ENCODE measurements around the gene DYDC1. TPM values are rescaled to one million over a fixed set of nuclear protein-coding genes. Genes with fewer than 3 reads are reported as not detected.

The DYDC1 gene
- total and polyA plus RNA-seq, 2 of the 13 experiments (the other 11 are each of a cell fraction or from before 2014, with no cell fraction given) = not detected

DNA sequence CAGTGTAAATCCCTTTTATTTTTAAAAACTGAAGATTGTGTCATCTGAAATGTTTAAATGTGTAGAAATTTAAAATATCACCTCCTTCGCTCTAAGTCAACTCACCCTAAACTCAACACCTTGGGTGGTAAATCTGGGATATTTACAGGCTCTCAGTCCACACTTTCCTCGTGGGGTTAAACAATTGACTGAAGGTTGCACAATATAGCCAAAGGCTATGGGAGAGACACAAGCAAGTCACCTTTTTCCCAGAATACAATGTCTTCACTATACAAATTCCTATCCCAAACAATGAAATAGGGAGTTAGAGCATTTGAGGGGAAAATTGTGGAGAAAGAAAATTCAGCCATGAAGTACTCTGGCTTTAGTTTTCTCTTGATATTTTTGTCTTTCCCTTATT is 34.4 kb downstream of the DYDC1 start:
- ChIA-PET CTCF (ENCODE audit: low intra/inter-chr PET ratio, low total read pairs) (no interaction called here), POLR2A (no interaction called here)
- BruUV-seq (replicated peaks) = no TSS peak
- in situ Hi-C loops (cut with HindIII; ENCODE audit: extremely low pct_ligation_motif_present, low pct_unique_long_range_greater_than_20kb) (no loop called here), intact Hi-C loops (cut with micrococcal nuclease; ENCODE audit: unreplicated experiment) (loop anchor here (5.0 kb wide), 1 partner anchor 60 kb away; no protein-coding TSS in a partner anchor)
- ATAC-seq (no peak), FAIRE-seq (no peak), DNase-seq (ENCODE audit: low spot score) (no peak)
- WGBS (ENCODE audit: low lambda C conversion rate) = 31% methylated on average over 2 of the region's 2 CpGs
- no peak overlapping the region for H3K9ac ChIP-seq (ENCODE audit: insufficient read depth, low read depth, low read length)
- no peak overlapping the region for H3K4me3 ChIP-seq (replicated peaks in 1 of 3; ENCODE audit: insufficient read depth in 1 of 3, low read depth in 2 of 3, low read length in 3 of 3)
- no peak overlapping the region for H3K27ac ChIP-seq (ENCODE audit: extremely low read length, insufficient read depth, low read length)
- no peaks in the 10 kb centered on the region for H3K9me3 ChIP-seq (ENCODE audit: low read length)
- H3K4me2 ChIP-seq (ENCODE audit: low read depth, low read length) = no peak overlapping the region
- no peaks in the 10 kb centered on the region for H4K20me1 ChIP-seq (ENCODE audit: insufficient read depth, low read length)
- no peaks in the 10 kb centered on the region; a peak in 1 of 5 replicates for H3K27me3 ChIP-seq (ENCODE audit: control insufficient read depth in 1 of 2, insufficient read depth in 2 of 2, low read length in 2 of 2)
- H3K36me3 ChIP-seq (replicated peaks in 1 of 2; ENCODE audit: control insufficient read depth in 1 of 2, insufficient read depth in 2 of 2, low read length in 2 of 2) = no peaks in the 10 kb centered on the region
- H3K4me1 ChIP-seq (ENCODE audit: insufficient read depth, low read length) = peaks cover 56% of the 10 kb centered on the region
- H3K79me2 ChIP-seq (ENCODE audit: insufficient read depth, low read length) = no peaks in the 10 kb centered on the region
- no peak overlapping the region for H2AFZ ChIP-seq (ENCODE audit: low read length)
- TF ChIP-seq ZNF652 (CRISPR knock-in tag; IDR thresholded peaks at IDR 0.05; ENCODE audit: borderline replicate concordance, low read depth) (peak; percentile 91), HNF4G (IDR thresholded peaks at IDR 0.05; ENCODE audit: borderline replicate concordance, low read depth, low read length) (peak; percentile 38; the same call in 1 of the 2 replicates), HNF4G (CRISPR knock-in tag; IDR thresholded peaks at IDR 0.05; ENCODE audit: borderline replicate concordance, low read depth) (no peak), SOX5 (CRISPR knock-in tag; IDR thresholded peaks at IDR 0.05; ENCODE audit: borderline replicate concordance) (peak; percentile 34; the same call in 1 of the 2 replicates), SOX13 (IDR thresholded peaks at IDR 0.05) (no peak), SOX13 (CRISPR knock-in tag; conservative IDR thresholded peaks at IDR 0.05 in 1 of 2, IDR thresholded peaks at IDR 0.05 in 1 of 2) (peak in 1 of 2 experiments; percentile 77; a peak in 2 of 4 replicates), FOXP1 (IDR thresholded peaks at IDR 0.05) (no peak), FOXP1 (CRISPR knock-in tag; IDR thresholded peaks at IDR 0.05) (peak; percentile 58; the same call in 1 of the 2 replicates), SOX6 (IDR thresholded peaks at IDR 0.05) (no peak), SOX6 (CRISPR knock-in tag; IDR thresholded peaks at IDR 0.05) (peak; percentile 41; the same call in 1 of the 2 replicates), TCF7L2 (IDR thresholded peaks at IDR 0.05; ENCODE audit: low read depth, low read length) (no peak), KLF16 (CRISPR knock-in tag; IDR thresholded peaks at IDR 0.05) (peak in 1 of 2 experiments; percentile 30; a peak in 1 of 4 replicates)
- TF ChIP-seq, protein P1, sequence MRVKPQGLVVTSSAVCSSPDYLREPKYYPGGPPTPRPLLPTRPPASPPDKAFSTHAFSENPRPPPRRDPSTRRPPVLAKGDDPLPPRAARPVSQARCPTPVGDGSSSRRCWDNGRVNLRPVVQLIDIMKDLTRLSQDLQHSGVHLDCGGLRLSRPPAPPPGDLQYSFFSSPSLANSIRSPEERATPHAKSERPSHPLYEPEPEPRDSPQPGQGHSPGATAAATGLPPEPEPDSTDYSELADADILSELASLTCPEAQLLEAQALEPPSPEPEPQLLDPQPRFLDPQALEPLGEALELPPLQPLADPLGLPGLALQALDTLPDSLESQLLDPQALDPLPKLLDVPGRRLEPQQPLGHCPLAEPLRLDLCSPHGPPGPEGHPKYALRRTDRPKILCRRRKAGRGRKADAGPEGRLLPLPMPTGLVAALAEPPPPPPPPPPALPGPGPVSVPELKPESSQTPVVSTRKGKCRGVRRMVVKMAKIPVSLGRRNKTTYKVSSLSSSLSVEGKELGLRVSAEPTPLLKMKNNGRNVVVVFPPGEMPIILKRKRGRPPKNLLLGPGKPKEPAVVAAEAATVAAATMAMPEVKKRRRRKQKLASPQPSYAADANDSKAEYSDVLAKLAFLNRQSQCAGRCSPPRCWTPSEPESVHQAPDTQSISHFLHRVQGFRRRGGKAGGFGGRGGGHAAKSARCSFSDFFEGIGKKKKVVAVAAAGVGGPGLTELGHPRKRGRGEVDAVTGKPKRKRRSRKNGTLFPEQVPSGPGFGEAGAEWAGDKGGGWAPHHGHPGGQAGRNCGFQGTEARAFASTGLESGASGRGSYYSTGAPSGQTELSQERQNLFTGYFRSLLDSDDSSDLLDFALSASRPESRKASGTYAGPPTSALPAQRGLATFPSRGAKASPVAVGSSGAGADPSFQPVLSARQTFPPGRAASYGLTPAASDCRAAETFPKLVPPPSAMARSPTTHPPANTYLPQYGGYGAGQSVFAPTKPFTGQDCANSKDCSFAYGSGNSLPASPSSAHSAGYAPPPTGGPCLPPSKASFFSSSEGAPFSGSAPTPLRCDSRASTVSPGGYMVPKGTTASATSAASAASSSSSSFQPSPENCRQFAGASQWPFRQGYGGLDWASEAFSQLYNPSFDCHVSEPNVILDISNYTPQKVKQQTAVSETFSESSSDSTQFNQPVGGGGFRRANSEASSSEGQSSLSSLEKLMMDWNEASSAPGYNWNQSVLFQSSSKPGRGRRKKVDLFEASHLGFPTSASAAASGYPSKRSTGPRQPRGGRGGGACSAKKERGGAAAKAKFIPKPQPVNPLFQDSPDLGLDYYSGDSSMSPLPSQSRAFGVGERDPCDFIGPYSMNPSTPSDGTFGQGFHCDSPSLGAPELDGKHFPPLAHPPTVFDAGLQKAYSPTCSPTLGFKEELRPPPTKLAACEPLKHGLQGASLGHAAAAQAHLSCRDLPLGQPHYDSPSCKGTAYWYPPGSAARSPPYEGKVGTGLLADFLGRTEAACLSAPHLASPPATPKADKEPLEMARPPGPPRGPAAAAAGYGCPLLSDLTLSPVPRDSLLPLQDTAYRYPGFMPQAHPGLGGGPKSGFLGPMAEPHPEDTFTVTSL (CRISPR knock-in tag; IDR thresholded peaks at IDR 0.05; ENCODE audit: borderline replicate concordance) = 0 out of 2 replicates have a peak, but pooled peaks have one; percentile 26
- TF ChIP-seq, protein P2, sequence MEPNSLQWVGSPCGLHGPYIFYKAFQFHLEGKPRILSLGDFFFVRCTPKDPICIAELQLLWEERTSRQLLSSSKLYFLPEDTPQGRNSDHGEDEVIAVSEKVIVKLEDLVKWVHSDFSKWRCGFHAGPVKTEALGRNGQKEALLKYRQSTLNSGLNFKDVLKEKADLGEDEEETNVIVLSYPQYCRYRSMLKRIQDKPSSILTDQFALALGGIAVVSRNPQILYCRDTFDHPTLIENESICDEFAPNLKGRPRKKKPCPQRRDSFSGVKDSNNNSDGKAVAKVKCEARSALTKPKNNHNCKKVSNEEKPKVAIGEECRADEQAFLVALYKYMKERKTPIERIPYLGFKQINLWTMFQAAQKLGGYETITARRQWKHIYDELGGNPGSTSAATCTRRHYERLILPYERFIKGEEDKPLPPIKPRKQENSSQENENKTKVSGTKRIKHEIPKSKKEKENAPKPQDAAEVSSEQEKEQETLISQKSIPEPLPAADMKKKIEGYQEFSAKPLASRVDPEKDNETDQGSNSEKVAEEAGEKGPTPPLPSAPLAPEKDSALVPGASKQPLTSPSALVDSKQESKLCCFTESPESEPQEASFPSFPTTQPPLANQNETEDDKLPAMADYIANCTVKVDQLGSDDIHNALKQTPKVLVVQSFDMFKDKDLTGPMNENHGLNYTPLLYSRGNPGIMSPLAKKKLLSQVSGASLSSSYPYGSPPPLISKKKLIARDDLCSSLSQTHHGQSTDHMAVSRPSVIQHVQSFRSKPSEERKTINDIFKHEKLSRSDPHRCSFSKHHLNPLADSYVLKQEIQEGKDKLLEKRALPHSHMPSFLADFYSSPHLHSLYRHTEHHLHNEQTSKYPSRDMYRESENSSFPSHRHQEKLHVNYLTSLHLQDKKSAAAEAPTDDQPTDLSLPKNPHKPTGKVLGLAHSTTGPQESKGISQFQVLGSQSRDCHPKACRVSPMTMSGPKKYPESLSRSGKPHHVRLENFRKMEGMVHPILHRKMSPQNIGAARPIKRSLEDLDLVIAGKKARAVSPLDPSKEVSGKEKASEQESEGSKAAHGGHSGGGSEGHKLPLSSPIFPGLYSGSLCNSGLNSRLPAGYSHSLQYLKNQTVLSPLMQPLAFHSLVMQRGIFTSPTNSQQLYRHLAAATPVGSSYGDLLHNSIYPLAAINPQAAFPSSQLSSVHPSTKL (CRISPR knock-in tag; IDR thresholded peaks at IDR 0.05) = peak; percentile 32; the same call in 1 of the 2 replicates
- TF ChIP-seq, protein P3, sequence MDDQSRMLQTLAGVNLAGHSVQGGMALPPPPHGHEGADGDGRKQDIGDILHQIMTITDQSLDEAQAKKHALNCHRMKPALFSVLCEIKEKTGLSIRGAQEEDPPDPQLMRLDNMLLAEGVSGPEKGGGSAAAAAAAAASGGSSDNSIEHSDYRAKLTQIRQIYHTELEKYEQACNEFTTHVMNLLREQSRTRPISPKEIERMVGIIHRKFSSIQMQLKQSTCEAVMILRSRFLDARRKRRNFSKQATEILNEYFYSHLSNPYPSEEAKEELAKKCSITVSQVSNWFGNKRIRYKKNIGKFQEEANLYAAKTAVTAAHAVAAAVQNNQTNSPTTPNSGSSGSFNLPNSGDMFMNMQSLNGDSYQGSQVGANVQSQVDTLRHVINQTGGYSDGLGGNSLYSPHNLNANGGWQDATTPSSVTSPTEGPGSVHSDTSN (CRISPR knock-in tag; IDR thresholded peaks at IDR 0.05; ENCODE audit: borderline replicate concordance) = no peak

Measured in HepG2 (cell line).